Brain microvascular endothelial cell (primary cell): ENCODE measurements around the gene FBL.

Experiments used
- DNase-seq: peaks from one replicate; pipeline ENCODE4 v3.0.0-alpha.2; 2020
- H3K27ac ChIP-seq: fragments of 250-450 bp; sonication (Bioruptor Pico); 2 replicates; pipeline ENCODE4 v1.5.1; 2020; ENCODE audit warnings: mild to moderate bottlenecking, moderate library complexity
- H3K27me3 ChIP-seq: fragments of 250-450 bp; sonication (Bioruptor Pico); replicated peaks from 2 replicates; pipeline ENCODE4 v1.5.1; 2020; ENCODE audit warnings: mild to moderate bottlenecking
- H3K36me3 ChIP-seq: fragments of 250-450 bp; sonication (Bioruptor Pico); replicated peaks from 2 replicates; pipeline ENCODE4 v1.5.1; 2020; ENCODE audit warnings: mild to moderate bottlenecking
- H3K4me3 ChIP-seq: 2 replicates; pipeline ENCODE4 v1.5.1; 2011; ENCODE audit warnings: low read depth, mild to moderate bottlenecking, control low read depth, low read length, moderate library complexity
- CTCF ChIP-seq: IDR thresholded peaks from 2 replicates; pipeline ENCODE4 v1.5.1; 2011; ENCODE audit warnings: low read depth, mild to moderate bottlenecking, moderate library complexity, low read length, control low read depth, inconsistent platforms; ENCODE audit errors: missing control alignments
- in situ Hi-C: cut with HindIII; loops from 2 replicates; pipeline ENCODE4 v1.10.0; 2017; ENCODE audit warnings: low sequenced_read_pairs, low pct_ligation_motif_present

The FBL gene

GRCh38 chr19:39874404-39874803, 28.2 kb upstream of the FBL start:
- no peak overlapping the region for H3K4me3 ChIP-seq
- no peak for DNase-seq
- H3K27me3 ChIP-seq, result no peaks in the 10 kb centered on the region
- no peak overlapping the region for H3K27ac ChIP-seq
- H3K36me3 ChIP-seq, result no peaks in the 10 kb centered on the region
- in situ Hi-C loops, result no loop called here
- no peak for TF ChIP-seq CTCF

- in situ Hi-C loops, result no loop called here
- Histone ChIP-seq H3K36me3 (no peaks in the 10 kb centered on the region), H3K27ac (no peak overlapping the region), H3K4me3 (no peak overlapping the region), H3K27me3 (no peaks in the 10 kb centered on the region)
- no peak for TF ChIP-seq CTCF
- no peak for DNase-seq
These were observed 27.2 kb upstream of the FBL start for GRCh38 chr19:39873385-39873784.

- Histone ChIP-seq H3K27me3 (no peaks in the 10 kb centered on the region), H3K4me3 (no peak overlapping the region), H3K27ac (no peak overlapping the region), H3K36me3 (no peaks in the 10 kb centered on the region)
- no peak for TF ChIP-seq CTCF
- DNase-seq, result no peak
- in situ Hi-C loops, result no loop called here
These were observed 26.0 kb upstream of the FBL start for GRCh38 chr19:39871886-39872866.

GRCh38 chr19:39871362-39871761, 25.2 kb upstream of the FBL start:
- in situ Hi-C loops, result no loop called here
- H3K36me3 ChIP-seq, result no peaks in the 10 kb centered on the region
- H3K4me3 ChIP-seq, result no peak overlapping the region
- no peak for TF ChIP-seq CTCF
- DNase-seq, result no peak
- H3K27me3 ChIP-seq, result no peaks in the 10 kb centered on the region
- no peak overlapping the region for H3K27ac ChIP-seq

GRCh38 chr19:39870171-39870971, 24.2 kb upstream of the FBL start:
- no peak for TF ChIP-seq CTCF
- H3K27ac ChIP-seq, result no peak overlapping the region
- no peak overlapping the region for H3K4me3 ChIP-seq
- no peaks in the 10 kb centered on the region for H3K36me3 ChIP-seq
- no peaks in the 10 kb centered on the region for H3K27me3 ChIP-seq
- in situ Hi-C loops, result no loop called here
- DNase-seq, result no peak
